ENCODE results near the gene CABP4.

GRCh38 chr11:67501854-67502253 is 46.7 kb downstream of the CABP4 start:
- TF ChIP-seq POLR2A (IDR thresholded peaks at IDR 0.05; ENCODE audit: low read depth, low read length) (no peak), TAF1 (IDR thresholded peaks at IDR 0.05; ENCODE audit: low read depth, low read length) (no peak)
